Keratinocyte (primary cell): ENCODE data around the gene USP19. TPM values are rescaled to one million over a fixed set of nuclear protein-coding genes. Genes with fewer than 3 reads are reported as not detected.

Experiments used
- DNase-seq: peaks from one replicate; pipeline ENCODE4 v3.0.0-alpha.2; 2011; ENCODE audit warnings: low read depth, missing footprints, low spot score
- FAIRE-seq: peaks from 2 replicates; lab custom pipeline; 2011; peaks lifted over from hg19 to GRCh38; lab: Jason Lieb, UNC
- H2AFZ ChIP-seq: 2 replicates; pipeline ENCODE4 v1.6.0; 2012; ENCODE audit warnings: low read length, control low read depth, inconsistent platforms; ENCODE audit not compliant: control insufficient read depth
- H3K27ac ChIP-seq: 2 replicates; pipeline ENCODE4 v1.5.1; 2011; ENCODE audit warnings: low read length; ENCODE audit not compliant: control insufficient read depth, insufficient read depth
- H3K27me3 ChIP-seq: 3 replicates; pipeline ENCODE4 v1.6.0; 2011; ENCODE audit warnings: low read length; ENCODE audit not compliant: control insufficient read depth, insufficient read depth; ENCODE audit errors: extremely low read depth
- H3K36me3 ChIP-seq, 2 experiments: 2 replicates in 1 of 2; 3 replicates in 1 of 2; pipeline ENCODE4 v1.5.1; 2011; ENCODE audit warnings: low read length in 2 of 2, mild to moderate bottlenecking in 1 of 2; ENCODE audit not compliant: control insufficient read depth in 2 of 2, insufficient read depth in 2 of 2; ENCODE audit errors: extremely low read depth in 1 of 2
- H3K4me1 ChIP-seq: 3 replicates; pipeline ENCODE4 v1.5.1; 2011; ENCODE audit warnings: low read length; ENCODE audit not compliant: control insufficient read depth, insufficient read depth; ENCODE audit errors: extremely low read depth
- H3K4me2 ChIP-seq: 3 replicates; pipeline ENCODE4 v1.6.0; 2011; ENCODE audit warnings: low read depth, low read length; ENCODE audit not compliant: control insufficient read depth, insufficient read depth; ENCODE audit errors: extremely low read depth
- H3K4me3 ChIP-seq, 3 experiments: fragments of 200-600 bp in 1 of 3; sonication (generic) in 1 of 3; 2 replicates in 2 of 3; 3 replicates in 1 of 3; pipeline ENCODE4 v1.5.1; 2011 to 2016; ENCODE audit warnings: low read length in 3 of 3, mild to moderate bottlenecking in 3 of 3, control low read depth in 2 of 3, inconsistent platforms in 1 of 3, low read depth in 1 of 3, mixed read lengths in 1 of 3, mixed run types in 1 of 3, moderate library complexity in 1 of 3; ENCODE audit not compliant: control insufficient read depth in 2 of 3, insufficient read depth in 2 of 3; ENCODE audit errors: extremely low read depth in 1 of 3
- H3K79me2 ChIP-seq: 2 replicates; pipeline ENCODE4 v1.6.0; 2012; ENCODE audit warnings: low read length; ENCODE audit not compliant: control insufficient read depth, insufficient read depth
- H3K9ac ChIP-seq: 3 replicates; pipeline ENCODE4 v1.6.0; 2011; ENCODE audit warnings: low read length; ENCODE audit not compliant: control insufficient read depth, insufficient read depth; ENCODE audit errors: extremely low read depth
- H3K9me1 ChIP-seq: 3 replicates; pipeline ENCODE4 v1.6.0; 2011; ENCODE audit warnings: low read length; ENCODE audit not compliant: control insufficient read depth, insufficient read depth; ENCODE audit errors: extremely low read depth
- H3K9me3 ChIP-seq: 2 replicates; pipeline ENCODE4 v1.5.1; 2012; ENCODE audit warnings: low read depth, low read length; ENCODE audit not compliant: control insufficient read depth
- H4K20me1 ChIP-seq: 3 replicates; pipeline ENCODE4 v1.6.0; 2011; ENCODE audit warnings: low read length; ENCODE audit not compliant: control insufficient read depth, insufficient read depth; ENCODE audit errors: extremely low read depth
- EZH2 ChIP-seq: IDR thresholded peaks from one replicate; pipeline ENCODE4 v1.6.1; 2012; ENCODE audit warnings: inconsistent platforms, mild to moderate bottlenecking, low read length, moderate library complexity
- dilution Hi-C: fragments of 300-500 bp; cut with MboI; formaldehyde crosslinking; loops from one replicate; pipeline ENCODE4 v1.7.0; 2020; ENCODE audit warnings: low sequenced_read_pairs; ENCODE audit not compliant: extremely low pct_ligation_motif_present
- polyA plus RNA-seq, 5 experiments: library from polyadenylated mRNA; depleted of rRNA in 3 of 5; stranded (reverse) in 3 of 5; stranded (forward) in 1 of 5; unstranded in 1 of 5; fragments of >200 nt; gene quantifications; 1 replicate in 1 of 5; 2 replicates in 3 of 5; 3 replicates in 1 of 5; pipeline versions ENCODE4 v1.2.1 to v1.2.3, GENCODE V29; 2011 to 2012; ENCODE audit warnings: missing spikeins in 2 of 5, low read depth in 1 of 5, low replicate concordance in 1 of 5
- TF ChIP-seq, protein P1 (sequence below), 3 experiments: IDR thresholded peaks in 1 of 3; conservative IDR thresholded peaks in 1 of 3; optimal IDR thresholded peaks in 1 of 3; 2 replicates in 2 of 3; 3 replicates in 1 of 3; pipeline versions ENCODE3 to v1.5.1; 2011; ENCODE audit warnings: low read length in 3 of 3, mild to moderate bottlenecking in 3 of 3, moderate library complexity in 2 of 3, control low read depth in 1 of 3, inconsistent platforms in 1 of 3; ENCODE audit not compliant: insufficient read depth in 2 of 3; ENCODE audit errors: extremely low read depth in 1 of 3

Gene USP19
- polyA plus RNA-seq, 1 donor (not counting 4 experiments of a cell fraction or from before 2014, with no cell fraction given), result 23.1 TPM

DNA sequence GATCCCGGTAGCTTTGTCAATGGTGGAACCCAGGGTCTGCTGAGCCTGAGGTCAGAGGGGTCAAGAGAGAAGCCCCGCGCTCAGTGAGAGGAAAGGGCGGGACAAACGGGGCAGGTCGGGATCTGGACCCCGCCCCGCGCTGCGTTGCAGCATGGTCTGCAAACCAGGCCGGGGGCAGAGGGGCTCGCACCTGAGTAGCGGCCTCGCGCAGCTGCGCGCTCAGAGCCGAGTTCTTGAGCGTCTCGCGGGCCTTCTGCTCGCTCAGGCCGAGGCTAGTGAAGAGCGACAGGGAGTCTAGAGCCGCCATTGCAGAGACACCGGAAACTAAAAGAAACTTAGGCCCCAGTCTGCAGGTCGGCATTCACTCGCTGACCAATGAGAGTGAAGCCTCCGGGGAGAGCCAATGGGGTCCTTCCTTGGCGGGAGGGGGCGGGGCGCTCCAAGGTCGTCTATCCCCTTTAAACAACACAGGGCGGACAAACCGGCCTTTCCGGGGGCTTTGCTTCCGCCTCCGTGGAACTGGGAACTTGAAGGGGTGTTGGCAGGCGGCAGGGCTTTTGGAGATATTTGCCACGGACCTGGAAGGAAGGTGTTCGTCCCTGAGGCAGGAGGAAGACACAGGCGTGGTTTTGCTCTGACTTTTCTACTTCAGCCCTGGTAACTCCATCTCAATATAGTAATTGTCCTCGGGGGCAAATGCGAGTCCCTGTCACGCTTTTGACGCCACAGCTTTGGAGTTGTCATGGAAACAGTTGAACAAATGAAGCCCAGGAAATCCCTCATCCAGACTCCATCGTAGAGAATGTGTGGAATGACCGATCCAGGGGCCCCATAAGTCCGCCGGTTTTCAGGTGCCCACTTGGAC lies 16.0 kb downstream of the USP19 start, which contains the start of gene QARS1:
QARS1 (minus strand) TSS at position 331 of the 865 bp plus-strand sequence; CDS start at position 307, 24 bp downstream.
- TF ChIP-seq EZH2, result no peak
- TF ChIP-seq, protein P1, sequence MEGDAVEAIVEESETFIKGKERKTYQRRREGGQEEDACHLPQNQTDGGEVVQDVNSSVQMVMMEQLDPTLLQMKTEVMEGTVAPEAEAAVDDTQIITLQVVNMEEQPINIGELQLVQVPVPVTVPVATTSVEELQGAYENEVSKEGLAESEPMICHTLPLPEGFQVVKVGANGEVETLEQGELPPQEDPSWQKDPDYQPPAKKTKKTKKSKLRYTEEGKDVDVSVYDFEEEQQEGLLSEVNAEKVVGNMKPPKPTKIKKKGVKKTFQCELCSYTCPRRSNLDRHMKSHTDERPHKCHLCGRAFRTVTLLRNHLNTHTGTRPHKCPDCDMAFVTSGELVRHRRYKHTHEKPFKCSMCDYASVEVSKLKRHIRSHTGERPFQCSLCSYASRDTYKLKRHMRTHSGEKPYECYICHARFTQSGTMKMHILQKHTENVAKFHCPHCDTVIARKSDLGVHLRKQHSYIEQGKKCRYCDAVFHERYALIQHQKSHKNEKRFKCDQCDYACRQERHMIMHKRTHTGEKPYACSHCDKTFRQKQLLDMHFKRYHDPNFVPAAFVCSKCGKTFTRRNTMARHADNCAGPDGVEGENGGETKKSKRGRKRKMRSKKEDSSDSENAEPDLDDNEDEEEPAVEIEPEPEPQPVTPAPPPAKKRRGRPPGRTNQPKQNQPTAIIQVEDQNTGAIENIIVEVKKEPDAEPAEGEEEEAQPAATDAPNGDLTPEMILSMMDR (optimal IDR thresholded peaks at IDR 0.05 in 1 of 3, IDR thresholded peaks at IDR 0.05 in 1 of 3, conservative IDR thresholded peaks at IDR 0.05 in 1 of 3; ENCODE audit: extremely low read depth in 1 of 3, insufficient read depth in 2 of 3, low read length in 3 of 3), result no peak
- peak within 1 kb of the TSS; percentile 77 to 95 (median 80) for H3K4me3 ChIP-seq
- dilution Hi-C loops, result no loop called here

DNA sequence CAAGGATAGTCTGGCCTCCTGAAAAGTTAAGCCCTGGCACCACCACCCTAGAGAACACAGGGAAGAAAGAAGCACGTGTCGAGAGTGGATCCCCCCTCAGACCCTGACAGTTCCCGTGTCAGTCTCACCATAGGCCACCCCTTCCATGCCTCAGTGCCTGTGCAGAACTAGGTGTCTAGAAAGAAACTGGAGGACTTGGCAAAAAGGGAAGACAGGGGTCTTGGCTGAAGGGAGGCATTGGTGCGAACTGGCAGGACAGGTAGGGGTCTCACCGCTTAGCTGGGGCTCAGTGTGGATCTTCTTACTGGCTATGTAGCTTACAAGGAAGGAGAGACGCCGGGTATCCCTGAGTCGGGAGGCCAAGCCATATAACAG lies 16.6 kb downstream of the USP19 start:
- no peak for TF ChIP-seq EZH2
- TF ChIP-seq, protein P1 (optimal IDR thresholded peaks at IDR 0.05 in 1 of 3, IDR thresholded peaks at IDR 0.05 in 1 of 3, conservative IDR thresholded peaks at IDR 0.05 in 1 of 3; ENCODE audit: extremely low read depth in 1 of 3, insufficient read depth in 2 of 3, low read length in 3 of 3), result no peak
- peak overlapping the region; percentile 77 to 95 (median 80) for H3K4me3 ChIP-seq
- DNase-seq (no peak), FAIRE-seq (no peak)
- no peaks in the 10 kb centered on the region for H3K9me1 ChIP-seq
- peaks cover 16% of the 10 kb centered on the region for H3K79me2 ChIP-seq
- dilution Hi-C loops, result no loop called here
- peak overlapping the region; percentile 71 for H3K27ac ChIP-seq
- H3K9me3 ChIP-seq, result no peaks in the 10 kb centered on the region
- no peaks in the 10 kb centered on the region for H3K27me3 ChIP-seq
- H2AFZ ChIP-seq, result peak overlapping the region; percentile 97
- H4K20me1 ChIP-seq, result no peaks in the 10 kb centered on the region
- H3K4me2 ChIP-seq, result peak overlapping the region; percentile 92
- peaks cover 31 to 39% of the 10 kb centered on the region in 2 experiments for H3K36me3 ChIP-seq
- peak overlapping the region; percentile 86 for H3K9ac ChIP-seq
- H3K4me1 ChIP-seq, result peaks cover 7% of the 10 kb centered on the region

More for the DNA sequence above, 16.0 kb downstream of the USP19 start, which contains the start of gene QARS1:
- Histone ChIP-seq H3K27me3 (no peaks in the 10 kb centered on the region), H3K9me1 (no peaks in the 10 kb centered on the region), H3K9ac (peak within 1 kb of the TSS; percentile 86), H2AFZ (peak within 1 kb of the TSS; percentile 97), H3K27ac (peak within 1 kb of the TSS; percentile 71), H3K9me3 (no peaks in the 10 kb centered on the region), H4K20me1 (no peaks in the 10 kb centered on the region), H3K36me3 (peaks cover 33 to 37% of the 10 kb centered on the region in 2 experiments), H3K4me2 (peak within 1 kb of the TSS; percentile 92), H3K4me1 (peaks cover 7% of the 10 kb centered on the region), H3K79me2 (peaks cover 16% of the 10 kb centered on the region)
- DNase-seq, result peak; percentile 58
- FAIRE-seq, result peak; percentile 52
